Immature natural killer cell (primary cell): Measurements from ENCODE around the gene LGALS7. TPM values are rescaled to one million over a fixed set of nuclear protein-coding genes. Genes with fewer than 3 reads are reported as not detected.

ENCODE experiments used
- DNase-seq, 3 donors: peaks; one replicate each; pipeline ENCODE4 v3.0.0; 2022; ENCODE audit warnings: mixed read lengths in 1 of 3
- H3K27ac Mint-ChIP-seq, 6 donors: one replicate each; pipeline ENCODE4 v1.8.0; 2020; ENCODE audit warnings: mixed read lengths in 6 of 6, mild to moderate bottlenecking in 5 of 6, inconsistent platforms in 4 of 6, moderate library complexity in 3 of 6
- H3K27me3 Mint-ChIP-seq, 3 donors: one replicate each; pipeline ENCODE4 v1.8.0; 2020 to 2021; ENCODE audit warnings: low read depth in 3 of 3, mild to moderate bottlenecking in 3 of 3, mixed read lengths in 3 of 3, moderate library complexity in 3 of 3, inconsistent platforms in 1 of 3
- H3K36me3 Mint-ChIP-seq, 3 donors: one replicate each; pipeline ENCODE4 v1.8.0; 2020; ENCODE audit warnings: mixed read lengths in 3 of 3, inconsistent platforms in 2 of 3, mild to moderate bottlenecking in 2 of 3
- H3K4me1 Mint-ChIP-seq, 2 donors: one replicate each; pipeline ENCODE4 v1.8.0; 2020; ENCODE audit warnings: inconsistent platforms in 2 of 2, mild to moderate bottlenecking in 2 of 2, mixed read lengths in 2 of 2, moderate library complexity in 1 of 2
- H3K4me3 Mint-ChIP-seq, 5 donors: one replicate each; pipeline ENCODE4 v1.8.0; 2020; ENCODE audit warnings: mild to moderate bottlenecking in 5 of 5, mixed read lengths in 5 of 5, inconsistent platforms in 3 of 5, moderate library complexity in 3 of 5
- H3K9me3 Mint-ChIP-seq, 6 donors: one replicate each; pipeline ENCODE4 v1.8.0; 2020; ENCODE audit warnings: mild to moderate bottlenecking in 6 of 6, mixed read lengths in 6 of 6, inconsistent platforms in 4 of 6, moderate library complexity in 3 of 6
- polyA plus RNA-seq, 3 donors: library from polyadenylated mRNA; unstranded; fragments of 300-500 nt; fragmentation: Illumina TruSeq; gene quantifications; one replicate each; pipeline ENCODE4 v1.2.3, GENCODE V29; 2021

LGALS7 gene
- polyA plus RNA-seq, 3 donors from 2014 or later, result not detected

DNA sequence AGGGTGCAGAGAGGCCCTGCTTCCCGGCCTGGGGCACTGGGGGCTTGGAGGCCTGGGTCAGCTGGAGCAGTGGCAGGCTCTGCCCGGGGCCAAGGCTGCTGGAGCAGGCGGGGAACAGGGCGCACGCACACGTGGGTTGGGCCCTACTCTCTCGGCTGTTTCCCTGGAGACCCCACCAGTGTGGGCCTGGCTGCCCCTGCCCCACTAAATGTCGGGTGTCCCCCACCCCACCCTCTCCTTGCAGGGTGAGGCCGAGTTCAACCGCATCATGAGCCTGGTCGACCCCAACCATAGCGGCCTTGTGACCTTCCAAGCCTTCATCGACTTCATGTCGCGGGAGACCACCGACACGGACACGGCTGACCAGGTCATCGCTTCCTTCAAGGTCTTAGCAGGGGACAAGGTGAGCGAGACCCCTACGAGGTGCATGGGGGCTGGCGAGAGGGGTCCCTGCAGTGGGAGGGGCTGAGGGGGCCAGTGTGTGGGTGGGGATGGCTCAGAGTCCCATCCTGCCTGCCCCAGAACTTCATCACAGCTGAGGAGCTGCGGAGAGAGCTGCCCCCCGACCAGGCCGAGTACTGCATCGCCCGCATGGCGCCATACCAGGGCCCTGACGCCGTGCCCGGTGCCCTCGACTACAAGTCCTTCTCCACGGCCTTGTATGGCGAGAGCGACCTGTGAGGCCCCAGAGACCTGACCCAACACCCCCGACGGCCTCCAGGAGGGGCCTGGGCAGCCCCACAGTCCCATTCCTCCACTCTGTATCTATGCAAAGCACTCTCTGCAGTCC lies 44.4 kb downstream of the LGALS7 start:
- H3K4me3 Mint-ChIP-seq, result peak overlapping the region in 2 of 5 donors; percentile 13 to 18
- no peak for DNase-seq
- H3K36me3 Mint-ChIP-seq, result peaks cover 4 to 21% (median 9%) of the 10 kb centered on the region in 3 donors
- peaks cover 7 to 23% (median 19%) of the 10 kb centered on the region in 3 donors for H3K27me3 Mint-ChIP-seq
- peaks cover 66% of the 10 kb centered on the region in 2 donors for H3K4me1 Mint-ChIP-seq
- H3K27ac Mint-ChIP-seq, result peak overlapping the region in 5 of 6 donors; percentile 17 to 85 (median 68)
- H3K9me3 Mint-ChIP-seq, result no peaks in the 10 kb centered on the region

DNA sequence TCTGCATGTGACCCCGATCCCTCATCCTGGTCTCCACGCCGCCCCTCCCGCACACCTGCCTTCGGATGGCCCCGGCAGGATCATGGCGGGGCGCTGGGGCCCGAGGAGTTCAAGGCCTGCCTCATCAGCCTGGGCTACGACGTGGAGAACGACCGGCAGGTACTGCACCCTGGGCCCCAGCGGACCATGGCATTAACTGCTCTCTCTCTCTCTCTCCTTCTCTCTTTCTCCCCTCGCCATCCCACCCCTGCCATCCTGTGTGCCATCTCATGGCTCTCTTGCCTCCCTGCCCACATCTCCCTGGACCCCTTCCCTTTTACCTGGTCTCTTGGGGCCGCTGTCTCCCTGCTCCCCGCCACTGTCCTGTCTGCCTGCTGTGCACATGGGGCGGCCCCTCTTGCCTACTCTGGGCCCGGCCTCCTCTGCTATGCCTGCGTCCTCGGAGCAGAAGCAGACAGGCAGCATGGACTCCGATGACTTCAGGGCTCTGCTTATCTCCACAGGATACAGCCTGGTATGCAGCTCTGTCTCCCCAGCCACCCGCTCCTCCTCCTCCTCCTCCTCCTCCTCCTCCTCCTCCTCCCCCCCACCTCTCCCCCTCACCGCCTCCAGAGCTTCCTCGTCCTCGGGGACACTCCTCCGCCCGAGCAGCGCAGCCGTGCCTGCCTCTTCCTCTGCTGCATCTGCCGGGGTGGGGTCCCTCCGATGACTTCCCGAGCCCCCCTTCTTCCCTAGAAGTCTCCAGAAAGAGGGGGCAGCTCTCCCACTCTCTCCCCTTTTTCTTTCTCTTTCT lies 45.3 kb downstream of the LGALS7 start:
- Mint-ChIP-seq H3K36me3 (peaks cover 4 to 21% (median 9%) of the 10 kb centered on the region in 3 donors), H3K4me3 (peak overlapping the region in 4 of 5 donors; percentile 13 to 40 (median 17)), H3K4me1 (peaks cover 58 to 61% of the 10 kb centered on the region in 2 donors), H3K27ac (peak overlapping the region; percentile 17 to 96 (median 76)), H3K27me3 (peaks cover 7 to 23% (median 18%) of the 10 kb centered on the region in 3 donors), H3K9me3 (no peaks in the 10 kb centered on the region)
- no peak for DNase-seq

DNA sequence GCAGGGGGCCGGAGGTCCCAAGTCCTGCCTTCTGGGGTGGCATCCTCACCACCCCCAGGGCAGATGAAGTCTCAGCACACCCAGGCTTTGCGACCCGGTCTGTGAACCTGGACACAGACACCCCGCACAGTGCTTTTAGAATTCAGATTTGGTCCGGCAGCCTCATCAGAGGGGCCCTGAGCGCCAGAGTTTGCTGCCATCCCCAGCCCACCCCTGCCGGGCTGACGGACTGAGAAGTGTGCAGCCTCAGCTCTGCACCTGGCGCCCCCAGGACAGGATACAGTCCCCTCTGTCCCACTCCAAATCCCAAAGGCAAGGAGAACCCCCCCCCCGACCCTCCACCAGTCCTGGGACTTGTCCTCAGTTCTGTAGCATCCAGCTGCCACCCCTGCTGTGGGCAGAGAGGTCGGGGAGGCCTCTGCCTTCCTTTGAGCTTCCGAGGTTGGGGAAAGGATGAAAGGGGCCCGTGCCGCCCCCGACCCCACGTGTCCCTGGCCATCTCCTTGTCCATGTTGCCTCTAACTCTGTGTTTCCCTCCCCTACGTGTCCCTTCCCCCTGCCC lies 45.9 kb downstream of the LGALS7 start:
- Mint-ChIP-seq H3K27me3 (peaks cover 7 to 23% (median 17%) of the 10 kb centered on the region in 3 donors), H3K36me3 (peaks cover 4 to 21% (median 9%) of the 10 kb centered on the region in 3 donors), H3K4me1 (peaks cover 51 to 54% of the 10 kb centered on the region in 2 donors), H3K4me3 (peak overlapping the region in 4 of 5 donors; percentile 60 to 74 (median 66)), H3K27ac (peak overlapping the region in 5 of 6 donors; percentile 93 to 97 (median 96)), H3K9me3 (no peaks in the 10 kb centered on the region)
- no peak for DNase-seq

DNA sequence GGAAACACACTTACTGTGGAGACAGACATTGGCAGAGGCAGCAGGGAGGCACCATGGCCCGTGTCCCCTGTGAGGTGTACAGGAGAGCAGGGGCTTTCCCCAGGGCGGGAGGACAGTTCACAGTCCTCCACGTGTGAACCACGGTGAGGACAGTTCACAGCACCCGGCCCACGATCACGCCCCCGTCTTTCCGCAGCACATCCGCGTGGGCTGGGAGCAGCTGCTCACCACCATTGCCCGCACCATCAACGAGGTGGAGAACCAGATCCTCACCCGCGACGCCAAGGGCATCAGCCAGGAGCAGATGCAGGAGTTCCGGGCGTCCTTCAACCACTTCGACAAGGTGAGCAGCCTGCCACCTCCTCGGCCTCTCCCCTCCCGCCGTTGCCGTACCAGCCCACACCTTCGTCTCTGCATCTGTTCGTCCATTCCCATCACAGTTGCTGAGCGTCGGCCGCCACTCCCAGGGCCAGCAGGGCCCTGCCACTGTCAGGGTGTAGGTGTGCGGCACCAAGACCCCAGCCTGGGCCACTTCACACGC lies 46.5 kb downstream of the LGALS7 start:
- H3K4me3 Mint-ChIP-seq, result peak overlapping the region; percentile 60 to 74 (median 69)
- peaks cover 4 to 18% (median 9%) of the 10 kb centered on the region in 3 donors for H3K36me3 Mint-ChIP-seq
- peak overlapping the region; percentile 93 to 97 (median 96) for H3K27ac Mint-ChIP-seq
- H3K4me1 Mint-ChIP-seq, result peaks cover 45 to 49% of the 10 kb centered on the region in 2 donors
- no peaks in the 10 kb centered on the region for H3K9me3 Mint-ChIP-seq
- peak; percentile 82 to 84 (median 83) for DNase-seq
- peaks cover 7 to 23% (median 12%) of the 10 kb centered on the region in 3 donors for H3K27me3 Mint-ChIP-seq

DNA sequence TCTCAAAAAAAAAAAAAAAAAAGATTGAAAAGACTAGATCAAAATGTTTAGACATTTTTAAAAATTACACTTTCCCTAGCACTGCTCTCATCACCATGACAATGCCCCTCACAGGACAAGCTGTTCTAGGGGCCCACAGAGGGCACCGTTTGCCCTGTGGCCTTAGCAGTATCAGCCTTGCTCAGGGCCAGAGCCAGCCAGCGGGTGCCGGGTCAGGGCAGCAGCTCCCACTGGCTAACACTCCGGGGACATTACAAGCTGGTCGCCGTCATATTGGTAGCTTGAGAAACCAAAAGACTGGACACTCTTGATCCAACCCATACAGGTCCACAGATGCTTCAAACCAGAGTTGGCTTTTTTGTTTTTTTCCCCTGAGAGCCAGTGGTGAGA lies 47.0 kb downstream of the LGALS7 start:
- peaks cover 7 to 23% (median 12%) of the 10 kb centered on the region in 3 donors for H3K27me3 Mint-ChIP-seq
- H3K4me1 Mint-ChIP-seq, result peaks cover 40 to 45% of the 10 kb centered on the region in 2 donors
- H3K9me3 Mint-ChIP-seq, result no peaks in the 10 kb centered on the region
- H3K4me3 Mint-ChIP-seq, result peak overlapping the region; percentile 60 to 74 (median 69)
- DNase-seq, result peak; percentile 39 to 46 (median 39)
- H3K36me3 Mint-ChIP-seq, result peaks cover 4 to 16% (median 9%) of the 10 kb centered on the region in 3 donors
- peak overlapping the region; percentile 93 to 97 (median 96) for H3K27ac Mint-ChIP-seq

DNA sequence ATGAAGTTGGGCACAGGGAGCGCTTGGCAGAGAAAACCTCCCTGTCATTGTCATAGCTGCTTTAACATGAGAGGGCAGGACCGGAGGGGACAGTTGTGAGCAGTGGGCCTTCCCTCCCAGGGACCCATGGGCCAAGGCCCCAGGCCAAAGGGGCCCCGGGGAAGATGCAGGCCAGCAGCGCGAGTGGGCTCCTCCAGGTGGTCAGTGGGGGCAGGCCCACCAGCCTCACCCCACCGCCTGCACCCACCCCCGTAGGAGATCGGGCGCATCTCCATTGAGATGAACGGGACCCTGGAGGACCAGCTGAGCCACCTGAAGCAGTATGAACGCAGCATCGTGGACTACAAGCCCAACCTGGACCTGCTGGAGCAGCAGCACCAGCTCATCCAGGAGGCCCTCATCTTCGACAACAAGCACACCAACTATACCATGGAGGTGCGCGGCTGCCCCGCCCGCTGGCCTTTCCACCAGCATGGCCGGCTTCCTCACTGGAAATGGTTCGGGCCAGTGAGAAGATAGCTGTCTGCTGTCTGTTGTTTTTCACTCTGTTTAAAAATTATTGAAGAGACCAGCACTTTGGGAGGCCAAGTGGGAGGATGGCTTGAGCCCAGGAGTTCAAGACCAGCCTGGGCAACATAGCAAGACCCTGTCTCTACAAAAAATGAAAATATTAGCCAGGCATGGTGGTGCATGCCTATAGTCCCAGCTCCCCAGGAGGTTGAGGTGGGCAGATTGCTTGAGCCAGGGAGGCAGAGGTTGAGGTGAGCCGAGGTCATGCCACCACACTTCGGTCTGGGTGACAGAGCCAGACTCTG lies 47.6 kb downstream of the LGALS7 start:
- H3K36me3 Mint-ChIP-seq, result peaks cover 4 to 16% (median 9%) of the 10 kb centered on the region in 3 donors
- peaks cover 39 to 44% of the 10 kb centered on the region in 2 donors for H3K4me1 Mint-ChIP-seq
- no peaks in the 10 kb centered on the region for H3K9me3 Mint-ChIP-seq
- peaks cover 7 to 23% (median 12%) of the 10 kb centered on the region in 3 donors for H3K27me3 Mint-ChIP-seq
- H3K27ac Mint-ChIP-seq, result peak overlapping the region; percentile 93 to 97 (median 96)
- H3K4me3 Mint-ChIP-seq, result peak overlapping the region in 4 of 5 donors; percentile 60 to 72 (median 66)
- DNase-seq, result no peak

DNA sequence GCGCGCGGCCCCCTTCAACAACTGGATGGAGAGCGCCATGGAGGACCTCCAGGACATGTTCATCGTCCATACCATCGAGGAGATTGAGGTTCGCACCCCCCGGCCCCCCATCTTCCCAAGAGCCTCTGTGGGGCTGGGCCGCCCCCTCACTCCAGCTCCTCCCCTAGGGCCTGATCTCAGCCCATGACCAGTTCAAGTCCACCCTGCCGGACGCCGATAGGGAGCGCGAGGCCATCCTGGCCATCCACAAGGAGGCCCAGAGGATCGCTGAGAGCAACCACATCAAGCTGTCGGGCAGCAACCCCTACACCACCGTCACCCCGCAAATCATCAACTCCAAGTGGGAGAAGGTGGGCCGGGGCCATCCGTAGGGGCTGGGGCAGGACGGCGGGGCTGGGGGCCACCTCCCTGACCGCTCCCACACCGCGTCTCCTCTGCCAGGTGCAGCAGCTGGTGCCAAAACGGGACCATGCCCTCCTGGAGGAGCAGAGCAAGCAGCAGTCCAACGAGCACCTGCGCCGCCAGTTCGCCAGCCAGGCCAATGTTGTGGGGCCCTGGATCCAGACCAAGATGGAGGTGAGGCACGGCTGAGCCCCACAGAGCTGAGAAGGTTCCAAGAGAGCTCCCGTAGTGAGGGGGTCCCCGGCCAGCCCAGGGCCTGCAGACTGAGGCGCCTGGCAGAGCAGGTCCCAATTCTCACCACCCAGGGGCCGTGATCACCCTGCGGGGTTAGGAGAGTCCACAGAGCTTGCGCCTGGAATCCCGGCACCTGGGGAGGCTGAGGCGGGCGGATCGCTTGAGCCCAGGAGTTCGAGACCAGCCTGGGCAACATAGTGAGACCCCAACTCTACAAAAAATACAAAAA lies 49.1 kb downstream of the LGALS7 start:
- peak overlapping the region in 1 of 5 donors; percentile 32 for H3K4me3 Mint-ChIP-seq
- peaks cover 5 to 12% (median 6%) of the 10 kb centered on the region in 3 donors for H3K27me3 Mint-ChIP-seq
- H3K36me3 Mint-ChIP-seq, result peaks cover 0 to 11% (median 5%) of the 10 kb centered on the region in 3 donors
- DNase-seq, result no peak
- H3K27ac Mint-ChIP-seq, result peak overlapping the region in 3 of 6 donors; percentile 5 to 96 (median 71)
- H3K9me3 Mint-ChIP-seq, result no peaks in the 10 kb centered on the region
- peaks cover 25 to 33% of the 10 kb centered on the region in 2 donors for H3K4me1 Mint-ChIP-seq

DNA sequence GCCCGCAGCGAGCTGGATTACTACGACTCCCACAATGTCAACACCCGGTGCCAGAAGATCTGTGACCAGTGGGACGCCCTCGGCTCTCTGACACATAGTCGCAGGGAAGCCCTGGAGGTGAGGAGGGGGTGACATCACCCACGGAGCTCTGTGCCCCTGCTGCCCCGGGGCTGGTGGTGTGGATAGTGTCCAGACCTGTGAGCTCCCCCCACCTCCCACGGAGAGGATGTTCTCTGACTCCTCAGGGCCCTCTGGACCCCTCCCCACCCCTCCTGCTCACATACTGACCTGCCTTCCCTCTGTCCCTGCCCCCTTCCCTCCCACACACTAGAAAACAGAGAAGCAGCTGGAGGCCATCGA lies 49.7 kb downstream of the LGALS7 start:
- no peaks in the 10 kb centered on the region for H3K9me3 Mint-ChIP-seq
- H3K4me1 Mint-ChIP-seq, result peaks cover 24 to 33% of the 10 kb centered on the region in 2 donors
- peak overlapping the region in 3 of 6 donors; percentile 29 to 68 (median 66) for H3K27ac Mint-ChIP-seq
- no peak overlapping the region for H3K4me3 Mint-ChIP-seq
- H3K27me3 Mint-ChIP-seq, result peaks cover 5 to 14% (median 6%) of the 10 kb centered on the region in 3 donors
- no peak for DNase-seq
- H3K36me3 Mint-ChIP-seq, result peaks cover 0 to 11% (median 5%) of the 10 kb centered on the region in 3 donors

DNA sequence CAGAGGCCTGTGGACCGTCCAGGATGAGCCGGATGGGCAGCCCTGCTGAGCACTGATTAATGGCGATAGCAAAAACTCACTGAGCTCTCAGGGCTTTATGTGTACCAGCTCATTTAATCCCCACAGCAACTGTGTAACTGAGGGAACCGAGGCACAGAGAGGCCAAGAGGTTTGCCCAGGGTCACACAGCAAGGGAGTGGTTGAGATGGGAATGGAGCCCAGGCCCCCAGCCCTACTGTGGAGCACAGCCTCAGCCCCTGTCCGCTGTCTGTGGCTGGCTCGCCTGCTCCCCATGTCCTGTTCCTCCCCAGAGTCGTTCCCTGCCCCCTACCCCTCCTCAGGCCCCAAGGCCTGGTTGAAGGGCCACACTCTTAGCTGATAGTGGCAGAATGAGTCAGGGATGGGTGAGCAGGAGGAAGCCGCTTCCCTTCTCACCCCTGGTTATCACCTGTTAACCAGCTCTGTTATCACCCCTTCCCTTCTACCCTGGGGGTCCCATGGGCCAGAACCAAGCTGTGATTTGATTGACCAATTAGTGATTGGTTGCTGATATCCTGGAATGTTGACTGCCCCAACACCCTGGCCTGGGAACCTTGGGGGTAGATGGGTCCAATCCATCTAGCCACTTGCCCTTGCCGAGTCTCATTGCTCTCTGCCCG lies 50.2 kb downstream of the LGALS7 start:
- Mint-ChIP-seq H3K9me3 (no peaks in the 10 kb centered on the region), H3K4me3 (no peak overlapping the region), H3K36me3 (peaks cover 0 to 11% (median 5%) of the 10 kb centered on the region in 3 donors), H3K27ac (peak overlapping the region in 5 of 6 donors; percentile 28 to 68 (median 49)), H3K27me3 (peaks cover 5 to 11% (median 6%) of the 10 kb centered on the region in 3 donors), H3K4me1 (peaks cover 24 to 31% of the 10 kb centered on the region in 2 donors)
- DNase-seq, result no peak

DNA sequence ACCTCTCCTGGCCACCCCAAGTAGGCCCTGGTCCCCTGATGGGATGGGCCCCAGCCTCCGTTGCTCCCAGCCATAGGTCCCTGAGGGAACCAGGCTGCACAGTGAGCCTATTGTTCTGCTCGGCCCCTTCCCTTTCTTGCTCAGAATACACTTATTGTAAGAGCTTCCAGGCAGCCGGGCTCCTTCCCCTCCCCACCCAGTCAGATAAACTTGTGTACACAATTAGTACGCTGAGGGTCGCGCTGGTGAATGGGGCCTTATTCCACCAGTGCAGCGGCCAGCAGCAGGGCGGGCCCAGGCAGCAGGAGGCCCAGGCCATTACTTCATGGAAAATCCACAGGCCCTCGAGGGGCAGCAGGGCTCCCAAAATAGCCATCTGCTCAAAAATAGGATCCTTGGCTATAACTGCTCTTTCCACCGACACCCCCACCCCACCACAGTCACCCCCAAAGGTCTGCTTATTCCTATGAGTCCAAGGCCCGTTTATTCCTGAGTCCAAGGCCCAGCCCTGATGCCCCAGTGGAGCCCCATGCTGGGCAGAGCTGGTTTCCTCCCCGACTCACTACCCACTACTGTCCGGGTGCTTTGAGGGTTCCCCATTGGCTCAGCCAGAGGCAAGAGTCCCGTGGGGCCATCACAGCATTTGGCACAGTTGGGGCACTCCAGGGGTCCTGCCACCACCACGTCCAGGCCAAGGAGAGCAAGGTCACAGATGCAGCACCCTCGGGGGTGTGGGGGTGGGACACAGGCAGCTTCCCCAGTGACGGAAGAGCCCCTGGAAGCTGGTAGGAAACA lies 51.1 kb downstream of the LGALS7 start:
- Mint-ChIP-seq H3K27ac (peak overlapping the region in 2 of 6 donors; percentile 26 to 45), H3K9me3 (no peaks in the 10 kb centered on the region), H3K36me3 (peaks cover 0 to 11% (median 5%) of the 10 kb centered on the region in 3 donors), H3K27me3 (peaks cover 5 to 9% (median 6%) of the 10 kb centered on the region in 3 donors), H3K4me1 (peaks cover 24% of the 10 kb centered on the region in 2 donors), H3K4me3 (no peak overlapping the region)
- no peak for DNase-seq

DNA sequence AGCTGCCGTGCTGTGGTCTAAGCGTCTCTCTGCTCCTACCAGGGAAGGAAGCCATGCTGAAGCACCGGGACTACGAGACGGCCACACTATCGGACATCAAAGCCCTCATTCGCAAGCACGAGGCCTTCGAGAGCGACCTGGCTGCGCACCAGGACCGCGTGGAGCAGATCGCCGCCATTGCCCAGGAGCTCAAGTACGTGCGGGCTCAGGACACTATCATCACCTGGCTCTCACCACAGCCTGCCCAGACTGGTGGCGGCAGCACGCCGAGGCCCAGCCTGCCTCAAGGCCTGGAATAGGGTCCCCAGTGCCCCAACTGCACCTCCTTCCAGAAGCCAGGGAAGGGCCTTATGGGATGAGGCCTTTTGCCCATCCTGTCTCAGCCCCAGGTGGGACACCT lies 51.8 kb downstream of the LGALS7 start:
- DNase-seq, result no peak
- peak overlapping the region in 2 of 6 donors; percentile 29 to 51 for H3K27ac Mint-ChIP-seq
- no peak overlapping the region for H3K4me3 Mint-ChIP-seq
- no peaks in the 10 kb centered on the region for H3K9me3 Mint-ChIP-seq
- H3K4me1 Mint-ChIP-seq, result peaks cover 17% of the 10 kb centered on the region in 2 donors
- peaks cover under 1 to 7% (median 2%) of the 10 kb centered on the region in 3 donors for H3K27me3 Mint-ChIP-seq
- H3K36me3 Mint-ChIP-seq, result peaks cover 0 to 10% (median 3%) of the 10 kb centered on the region in 3 donors
